GM03348 (cell line): ENCODE results near the gene ERGIC1.

Experiments
- DNase-seq: peaks from one replicate; pipeline ENCODE4 v3.0.0; 2012; ENCODE audit warnings: low spot score

Gene ERGIC1

DNA sequence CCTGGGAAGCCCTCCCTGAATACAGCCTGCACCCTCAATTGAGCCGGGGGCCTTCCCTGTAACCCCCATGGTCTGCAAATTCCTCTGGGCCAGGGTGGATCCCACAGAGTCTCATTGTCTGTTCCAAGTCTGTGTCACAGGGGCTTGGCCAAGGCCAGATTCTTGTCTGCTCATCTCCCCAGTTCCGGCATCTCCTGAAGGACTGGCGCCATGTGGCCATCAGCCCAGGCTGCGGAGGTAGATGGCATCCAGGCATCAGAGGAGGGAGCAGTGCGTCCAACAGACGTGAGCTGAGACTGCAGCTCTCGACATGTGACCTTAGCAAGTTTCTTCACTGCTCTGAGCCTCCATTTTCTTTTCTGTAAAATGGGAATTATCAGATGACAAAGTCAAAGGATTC lies 87.9 kb downstream of the ERGIC1 start:
- DNase-seq: no peak

DNA sequence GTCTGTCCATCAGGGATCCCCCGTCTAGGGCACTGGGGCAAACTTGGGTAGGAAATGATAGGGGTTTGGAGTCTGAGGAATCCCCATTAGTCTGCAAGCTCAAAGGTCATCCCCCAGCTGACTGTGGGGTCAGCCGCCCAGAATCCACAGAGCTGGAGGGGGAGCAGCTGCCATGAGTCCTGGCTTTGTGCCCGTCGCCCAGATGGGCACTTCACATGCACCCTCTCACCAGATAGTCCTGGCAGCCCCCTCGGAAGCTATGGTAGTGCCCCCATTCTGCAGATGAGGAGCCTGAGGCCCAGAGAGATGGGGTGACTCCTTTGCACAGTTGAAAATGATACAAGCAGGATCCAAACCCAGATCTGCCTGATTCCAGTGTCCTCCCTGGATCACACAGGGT lies 89.5 kb downstream of the ERGIC1 start:
- no peak for DNase-seq

DNA sequence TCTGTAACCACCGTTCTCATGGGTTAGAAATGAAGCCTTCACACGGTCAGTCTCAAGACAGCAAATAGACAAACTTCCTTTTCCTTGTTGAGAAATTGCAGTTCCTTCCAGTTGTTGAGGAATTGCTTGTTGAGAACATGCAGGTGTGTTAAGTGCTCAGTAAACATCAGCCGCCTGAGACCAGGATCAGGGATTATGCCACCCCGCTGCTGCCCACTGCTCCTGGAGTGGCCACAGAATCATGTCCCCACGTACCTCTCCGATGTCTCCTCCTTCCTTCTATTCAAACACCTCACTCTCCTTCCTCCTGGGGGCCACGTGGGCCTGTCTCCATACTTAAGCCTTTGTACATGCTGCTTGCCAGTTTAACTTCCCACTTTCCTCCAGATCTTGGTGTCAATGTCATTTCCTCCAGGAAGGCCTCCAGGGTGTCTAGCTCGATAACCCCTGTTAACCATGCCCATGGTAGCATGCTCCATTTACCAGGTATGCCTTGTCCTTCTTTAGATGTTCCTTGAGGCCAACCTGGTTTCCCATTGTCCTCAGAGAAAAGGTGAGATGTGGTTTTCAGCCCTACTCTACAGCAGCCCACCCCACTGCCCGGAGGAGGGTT lies 91.4 kb downstream of the ERGIC1 start:
- no peak for DNase-seq

DNA sequence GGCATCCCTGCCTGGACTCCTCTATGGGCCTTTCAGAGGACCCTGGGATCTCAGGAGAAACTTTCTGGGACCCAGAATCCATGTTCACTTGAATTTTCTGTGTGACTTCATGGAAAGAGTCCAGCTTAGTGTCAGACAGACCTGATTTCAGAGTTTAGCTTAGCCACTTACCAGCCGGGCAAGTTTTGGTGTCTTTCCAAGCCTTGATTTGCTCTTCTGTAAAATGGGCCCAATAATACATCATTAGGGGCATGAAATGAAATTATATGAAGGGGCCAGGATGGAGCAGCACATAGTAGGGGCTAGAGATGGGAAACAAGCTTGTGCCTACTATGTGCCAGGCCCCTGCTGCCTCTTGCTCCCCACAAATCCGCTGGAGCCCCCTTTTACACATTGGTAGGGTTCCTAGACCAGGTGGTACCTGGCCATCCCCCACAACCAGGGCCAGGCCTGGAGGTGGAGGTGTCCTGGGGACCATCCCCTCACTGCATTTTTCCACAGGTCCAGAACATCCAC lies 92.0 kb downstream of the ERGIC1 start:
- no peak for DNase-seq

DNA sequence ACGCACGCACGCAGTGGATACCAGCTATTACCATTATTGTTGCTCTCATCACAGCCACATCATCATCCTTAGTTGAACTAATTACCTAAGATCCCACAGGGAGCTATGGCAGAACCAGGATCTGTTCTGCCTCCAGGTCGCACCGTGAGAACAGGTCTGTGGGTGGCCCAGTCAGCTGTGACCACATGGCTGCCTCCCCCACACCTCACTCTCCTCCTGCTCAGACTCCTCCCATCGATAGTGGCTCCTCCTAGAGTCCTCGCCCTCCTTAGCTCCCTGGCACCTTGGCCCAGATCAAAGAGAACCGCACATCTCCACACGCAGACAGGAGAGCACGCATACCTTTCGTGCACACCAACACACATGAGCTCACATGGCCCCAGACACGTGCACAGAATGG lies 92.7 kb downstream of the ERGIC1 start:
- DNase-seq: no peak

DNA sequence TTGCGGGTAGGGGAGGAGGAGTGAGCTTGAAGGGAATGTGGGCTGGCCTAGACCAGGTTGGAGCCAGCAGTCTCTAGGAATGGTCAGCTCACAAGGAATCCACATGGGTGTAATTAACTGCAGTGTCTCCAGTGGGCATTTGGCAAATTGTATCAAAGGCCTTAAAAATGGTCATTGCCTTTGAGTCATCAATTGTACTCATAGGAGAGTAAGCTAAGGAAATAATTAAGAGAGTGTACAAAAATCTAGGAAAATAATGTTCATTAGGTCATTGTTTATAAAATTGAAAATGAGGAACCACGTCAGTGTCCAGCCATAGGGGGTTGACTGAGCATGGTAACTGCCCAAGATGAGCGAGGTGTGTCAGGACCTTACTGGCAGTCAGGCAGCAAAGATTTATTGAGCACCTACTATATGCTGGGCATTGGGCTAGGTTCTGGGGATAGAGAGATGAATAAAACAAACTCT lies 95.4 kb downstream of the ERGIC1 start:
- DNase-seq: peak; percentile 80

DNA sequence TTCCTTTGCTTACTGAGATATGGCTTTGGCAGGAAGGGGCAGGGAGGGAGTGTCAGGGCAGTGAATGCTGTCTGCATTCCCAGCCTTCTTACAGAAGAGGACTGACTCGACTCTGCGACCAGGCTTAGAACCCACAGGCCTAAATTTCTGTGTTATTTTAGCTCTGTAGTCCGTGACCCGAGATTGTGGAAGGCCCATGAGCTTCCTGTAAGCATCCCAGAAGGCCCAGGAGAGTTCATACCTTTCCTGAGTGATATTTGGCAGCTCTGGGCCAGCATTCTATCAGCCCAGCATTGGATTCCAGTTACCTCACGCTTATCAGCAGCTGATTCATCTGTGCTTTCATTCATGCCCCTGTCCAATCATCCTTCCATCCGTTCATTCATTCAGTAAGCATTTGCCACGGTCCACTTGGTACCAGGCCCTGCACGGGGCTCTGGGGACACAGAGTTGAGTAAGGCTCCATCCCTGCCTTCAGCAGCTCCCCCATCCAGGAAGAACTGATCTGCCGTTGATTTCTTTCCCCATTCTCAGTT lies 97.0 kb downstream of the ERGIC1 start:
- DNase-seq: peak; percentile 68

DNA sequence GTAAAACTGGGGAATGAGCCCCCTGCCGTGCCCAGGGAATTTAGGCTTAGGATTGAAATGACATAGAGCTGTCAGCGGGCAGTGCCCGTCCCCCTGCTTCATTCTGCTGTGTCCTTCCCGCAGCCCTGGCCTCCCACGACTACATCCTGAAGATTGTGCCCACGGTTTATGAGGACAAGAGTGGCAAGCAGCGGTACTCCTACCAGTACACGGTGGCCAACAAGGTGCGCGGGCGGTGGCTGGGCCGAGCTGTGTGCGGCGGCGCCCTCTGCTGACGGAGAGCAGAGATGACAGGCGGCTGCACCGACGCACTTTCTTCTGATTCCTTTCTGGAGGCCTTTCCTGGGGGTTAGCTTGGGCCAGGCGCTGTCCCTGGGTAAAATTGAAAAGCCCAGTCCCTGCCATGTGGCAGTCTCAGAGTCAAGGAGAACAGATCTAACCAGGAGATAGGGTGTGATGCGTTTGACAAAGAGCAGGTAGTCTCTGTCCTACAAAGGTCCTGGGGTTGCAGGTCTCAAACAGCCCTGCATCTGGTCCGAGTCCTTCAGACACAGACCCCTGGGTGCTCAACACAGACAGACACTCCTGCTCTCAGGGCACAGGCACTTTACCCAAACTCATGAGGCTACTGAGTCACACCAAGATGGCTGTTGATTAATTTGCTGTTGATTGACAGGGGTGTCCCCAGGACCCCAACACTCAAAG lies 98.4 kb downstream of the ERGIC1 start:
- peak; percentile 85 for DNase-seq

DNA sequence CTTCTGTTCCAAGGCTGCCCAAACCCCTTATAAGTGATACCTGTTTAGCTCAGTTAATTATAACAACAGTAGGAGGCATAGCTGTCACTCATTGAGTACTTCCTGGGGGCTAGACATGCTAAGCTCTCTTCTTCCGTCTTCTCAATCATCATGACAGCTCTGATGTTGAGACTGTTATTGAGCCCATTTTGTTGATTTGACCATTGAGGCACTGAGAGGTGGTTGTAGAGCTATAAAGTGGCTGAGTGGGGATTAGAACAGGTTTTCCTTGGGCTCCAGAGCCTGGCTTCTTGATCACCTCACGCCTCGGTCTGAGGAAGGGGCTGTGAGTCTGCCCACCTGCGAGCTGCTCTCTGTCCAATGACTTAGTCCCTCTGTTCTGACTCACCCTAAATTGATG lies 99.2 kb downstream of the ERGIC1 start:
- DNase-seq: no peak

DNA sequence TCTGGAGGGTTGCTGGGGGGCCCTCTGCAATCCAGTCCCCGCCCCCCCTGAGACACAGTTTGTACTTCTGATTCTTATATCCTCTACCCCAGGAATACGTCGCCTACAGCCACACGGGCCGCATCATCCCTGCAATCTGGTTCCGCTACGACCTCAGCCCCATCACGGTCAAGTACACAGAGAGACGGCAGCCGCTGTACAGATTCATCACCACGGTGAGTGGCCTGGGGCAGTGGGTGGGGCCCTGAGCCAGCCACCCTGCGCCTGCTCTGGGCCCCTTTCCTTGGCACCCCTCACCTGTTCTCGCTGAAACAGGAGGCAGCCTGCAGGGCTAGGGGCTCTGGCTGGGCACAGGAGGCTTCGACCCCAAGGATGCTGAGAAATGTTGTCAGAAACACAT lies 101.0 kb downstream of the ERGIC1 start:
- no peak for DNase-seq

DNA sequence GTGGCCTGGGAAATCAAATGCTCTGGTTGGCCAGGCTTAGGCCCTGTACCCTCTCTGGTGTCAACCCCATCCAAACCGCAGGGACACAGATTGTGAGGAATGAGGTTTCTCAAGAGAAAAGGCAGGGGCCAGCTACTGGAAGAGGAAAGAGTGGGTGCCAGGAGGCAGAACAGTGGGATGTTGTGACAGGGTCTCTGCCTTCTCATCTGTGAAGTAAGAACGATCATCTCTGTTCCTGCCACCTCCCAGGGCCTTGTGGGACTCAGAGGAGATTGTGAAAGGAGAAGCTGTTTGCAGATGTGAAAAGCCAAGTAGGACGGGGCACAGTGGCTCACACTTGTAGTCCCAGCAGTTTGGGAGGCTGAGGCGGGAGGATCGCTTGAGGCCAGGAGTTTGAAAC lies 102.3 kb downstream of the ERGIC1 start:
- DNase-seq: no peak

DNA sequence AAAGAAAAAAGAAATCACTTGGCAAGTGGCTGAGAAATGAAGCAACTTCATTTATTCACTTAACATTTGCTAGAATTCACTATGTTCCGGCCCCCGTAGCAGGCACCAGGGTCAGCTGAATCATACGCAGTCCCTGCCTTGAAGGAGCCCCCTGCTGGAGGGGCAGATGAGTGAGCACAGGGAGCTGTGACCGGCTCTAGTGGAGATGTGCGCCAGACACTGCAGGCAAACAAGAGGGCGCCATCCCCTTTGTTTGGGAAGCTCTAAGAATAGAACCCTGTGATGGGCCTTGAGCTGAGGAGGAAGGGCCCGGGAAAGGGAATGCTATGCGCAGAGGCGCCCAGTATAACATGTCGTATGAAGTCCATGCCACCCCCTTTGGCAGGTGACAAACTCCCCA lies 105.0 kb downstream of the ERGIC1 start:
- DNase-seq: peak; percentile 36

DNA sequence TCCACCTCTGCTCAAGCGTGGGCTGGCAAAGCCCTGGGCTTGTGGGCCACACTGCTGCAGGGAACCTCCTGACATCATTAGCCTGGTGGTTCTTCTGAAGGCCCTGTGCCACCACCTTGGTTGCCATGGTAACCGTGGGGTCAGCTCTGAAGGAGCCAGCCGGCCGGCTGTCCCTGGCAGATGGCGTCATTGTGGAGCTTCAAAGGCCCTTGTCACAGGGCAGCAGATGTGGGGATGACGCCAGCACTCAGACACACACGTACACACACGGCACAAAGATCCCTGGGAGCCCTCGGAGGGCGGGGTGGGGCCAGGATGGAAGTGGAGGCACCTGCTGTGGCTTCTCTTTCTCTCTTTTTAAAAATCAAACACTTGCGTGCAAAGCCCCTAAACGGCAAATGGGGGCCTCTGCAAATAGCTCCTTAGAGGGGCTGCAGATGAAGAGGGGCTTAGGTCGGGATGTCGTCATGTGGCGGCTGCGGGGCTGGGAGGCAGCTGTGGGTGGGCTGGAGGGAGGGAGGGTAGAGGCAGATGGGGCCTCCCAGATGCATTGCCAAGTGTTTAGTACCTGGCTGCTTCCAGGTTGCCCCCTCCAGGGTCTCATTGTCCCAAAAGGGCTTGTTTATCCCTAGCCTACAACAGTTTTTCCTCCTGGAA lies 105.7 kb downstream of the ERGIC1 start:
- no peak for DNase-seq

DNA sequence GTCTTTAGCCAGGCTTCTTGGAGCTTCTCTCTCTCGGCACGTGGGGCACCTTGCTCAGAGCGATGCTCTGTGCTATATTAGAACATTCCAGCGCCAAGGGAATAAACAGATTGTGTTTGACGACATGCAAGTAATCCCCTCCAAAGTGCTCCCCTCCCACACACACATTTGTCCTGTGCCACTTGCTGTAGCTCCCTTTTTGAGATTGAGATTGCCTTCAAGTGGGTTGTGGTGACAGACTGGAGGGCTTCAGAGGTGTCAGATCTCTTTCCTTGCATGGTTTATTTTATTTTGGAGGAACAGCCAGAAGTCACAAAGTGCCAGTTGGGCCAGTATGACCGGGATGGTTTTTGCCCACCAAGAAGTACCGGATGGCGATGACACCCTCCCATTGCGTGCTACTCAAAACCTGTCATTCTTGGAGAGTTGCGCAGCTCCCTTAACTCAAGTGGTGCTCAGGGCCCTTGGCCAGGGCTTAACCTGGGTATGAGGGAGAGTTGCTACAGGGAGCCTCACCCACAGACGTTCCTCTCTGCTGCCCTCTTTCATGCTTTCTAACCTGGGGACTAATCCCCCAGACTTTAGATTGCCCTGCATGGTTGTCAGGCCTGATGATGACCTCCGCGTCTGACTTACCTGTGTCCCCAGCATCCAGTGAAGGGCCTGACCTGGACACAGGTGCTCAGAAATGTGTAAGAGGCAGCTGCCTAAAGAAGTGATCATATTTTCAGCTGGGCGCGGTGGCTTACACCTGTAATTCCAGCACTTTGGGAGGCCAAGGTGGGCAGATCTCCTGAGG lies 106.4 kb downstream of the ERGIC1 start:
- DNase-seq: no peak

DNA sequence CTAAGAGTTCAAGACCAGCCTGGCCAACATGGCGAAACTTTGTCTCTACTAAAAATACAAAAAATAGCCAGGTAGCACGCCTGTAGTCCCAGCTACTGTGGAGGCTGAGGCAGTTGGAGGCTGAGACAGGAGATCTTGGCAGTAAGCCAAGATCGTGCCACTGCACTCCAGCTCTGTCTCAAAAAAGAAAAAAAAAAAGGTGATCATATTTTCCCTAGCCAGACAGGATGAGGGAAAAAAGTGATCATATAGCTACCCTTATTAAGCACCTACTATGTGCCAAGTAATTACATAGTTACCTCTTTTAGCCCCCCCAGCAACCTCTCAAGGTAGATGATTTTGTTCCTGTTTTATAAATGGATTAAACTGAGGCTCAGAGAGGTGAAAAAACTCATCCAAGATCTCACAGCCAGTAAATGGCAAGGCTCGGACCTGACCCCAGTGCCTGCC lies 107.0 kb downstream of the ERGIC1 start:
- no peak for DNase-seq

DNA sequence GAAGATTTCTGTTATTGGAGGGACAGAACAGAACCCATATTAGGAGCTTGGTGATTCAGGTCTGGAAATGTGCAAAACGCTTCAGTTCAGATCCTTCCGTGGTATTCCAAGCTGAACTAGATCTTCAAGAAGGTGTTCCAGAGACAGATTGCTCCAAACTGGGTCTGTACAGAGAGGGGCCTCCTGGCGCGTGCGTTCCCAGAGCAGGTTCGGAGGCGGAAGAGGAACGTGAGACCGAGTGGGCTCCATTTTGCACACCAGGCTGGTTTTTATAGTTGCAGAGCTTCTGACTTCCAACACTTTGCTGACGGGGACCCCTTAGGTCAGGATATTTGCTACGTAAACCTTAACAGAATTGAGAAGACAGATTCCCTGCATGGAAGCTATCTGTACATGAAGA lies 108.5 kb downstream of the ERGIC1 start:
- DNase-seq: no peak

DNA sequence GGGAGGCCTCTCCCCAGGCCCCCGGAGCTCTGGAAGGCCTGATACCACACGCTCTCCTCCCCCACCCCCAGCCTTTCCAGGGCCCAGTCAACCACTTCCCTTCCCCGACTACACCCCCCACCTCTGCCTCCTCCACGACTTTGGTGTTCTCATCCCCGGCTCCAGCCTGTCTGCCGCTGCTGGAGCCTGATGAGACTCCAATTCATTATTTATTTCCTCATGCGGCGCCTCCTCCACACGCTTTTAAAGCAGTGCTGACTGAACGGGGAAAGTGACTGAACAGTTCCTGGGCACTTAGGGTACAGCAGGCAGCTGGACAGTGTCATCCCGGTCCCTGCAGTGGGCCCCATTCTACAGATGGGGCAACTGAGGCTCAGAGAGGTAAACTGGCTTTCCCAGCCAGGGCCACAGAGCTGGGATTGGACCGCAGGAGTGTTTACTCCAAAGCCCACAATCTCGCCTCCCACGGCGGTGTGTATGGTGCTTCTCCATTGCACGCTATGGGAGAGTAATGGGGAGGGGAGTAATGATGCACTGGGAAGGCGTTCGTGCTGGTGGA lies 109.3 kb downstream of the ERGIC1 start:
- DNase-seq: peak; percentile 85

DNA sequence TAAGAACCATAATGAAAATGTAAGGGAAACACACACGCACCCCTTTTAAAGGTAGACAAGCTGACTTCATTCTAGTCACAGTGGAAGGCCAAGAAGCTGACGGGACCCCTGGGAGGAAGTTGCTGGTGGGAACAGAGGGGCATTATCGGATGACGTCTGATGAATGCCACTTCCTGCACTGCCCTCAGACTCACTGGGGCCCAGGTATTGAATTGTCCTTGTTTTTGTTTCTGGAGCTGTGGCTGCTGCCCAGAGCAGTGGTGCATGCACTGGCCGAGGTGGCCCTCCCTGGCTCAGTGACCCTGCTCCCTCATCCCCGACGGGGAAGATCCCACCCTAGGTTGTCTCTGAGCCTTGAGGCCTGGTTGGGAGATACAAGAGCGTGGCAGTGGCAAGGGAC lies 109.9 kb downstream of the ERGIC1 start:
- DNase-seq: no peak

DNA sequence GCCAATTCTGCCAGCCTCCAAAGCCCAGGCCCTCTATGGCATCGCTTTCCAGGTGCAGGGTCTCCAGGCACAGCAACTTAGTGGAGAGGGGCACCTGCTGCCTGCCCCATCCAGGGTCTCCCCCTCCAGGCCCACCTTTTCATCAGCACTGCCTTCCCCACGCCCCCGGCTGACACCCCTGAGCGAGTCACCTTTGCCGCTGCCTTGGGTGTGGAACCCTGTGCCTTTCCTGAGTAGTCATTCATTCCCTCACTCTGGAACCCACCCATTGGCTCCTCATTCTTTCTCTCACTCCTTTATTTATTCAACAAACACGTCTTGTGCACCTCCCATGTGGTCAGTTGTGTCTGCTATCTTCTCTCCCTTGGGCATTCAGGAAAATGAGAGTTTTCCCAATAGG lies 110.7 kb downstream of the ERGIC1 start:
- DNase-seq: no peak

DNA sequence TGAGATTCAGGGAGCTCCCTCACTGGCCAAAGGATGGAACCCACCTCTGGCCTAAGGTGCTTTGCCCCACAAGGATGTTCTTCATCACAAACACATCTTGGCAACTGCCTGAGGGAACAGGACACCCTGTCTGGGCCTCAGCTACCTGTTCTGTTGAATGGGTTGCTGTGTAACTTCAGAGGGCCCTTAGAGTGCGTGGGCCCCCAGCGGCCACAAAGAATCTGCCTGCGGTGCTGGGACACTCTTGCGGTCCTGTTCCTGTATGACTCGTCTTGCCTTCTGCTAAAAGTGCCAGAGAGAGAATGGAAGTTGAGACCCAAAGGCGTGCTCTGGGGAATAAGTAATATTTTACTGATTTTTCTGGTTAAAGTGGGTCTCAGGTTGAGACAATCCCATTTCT lies 111.1 kb downstream of the ERGIC1 start:
- no peak for DNase-seq

DNA sequence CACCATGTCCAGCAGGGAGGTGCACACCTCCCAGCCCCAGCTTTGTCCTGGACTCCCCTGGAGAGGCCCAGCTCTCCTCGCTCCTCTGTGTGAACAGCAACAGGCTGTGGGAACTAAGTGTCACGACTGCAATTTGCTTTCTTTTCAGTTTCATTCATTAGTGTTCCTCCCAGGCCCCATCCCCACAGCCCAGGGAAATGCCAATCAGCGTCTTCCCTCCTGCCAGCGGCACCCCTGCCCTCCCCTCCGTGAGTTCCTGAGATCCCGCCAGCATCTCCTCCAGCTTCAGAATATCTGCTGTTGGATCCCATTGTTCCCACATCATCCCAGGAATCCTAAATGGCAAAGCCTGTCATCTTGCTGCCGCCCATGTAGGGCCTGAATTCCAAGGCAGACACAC lies 112.1 kb downstream of the ERGIC1 start:
- no peak for DNase-seq

DNA sequence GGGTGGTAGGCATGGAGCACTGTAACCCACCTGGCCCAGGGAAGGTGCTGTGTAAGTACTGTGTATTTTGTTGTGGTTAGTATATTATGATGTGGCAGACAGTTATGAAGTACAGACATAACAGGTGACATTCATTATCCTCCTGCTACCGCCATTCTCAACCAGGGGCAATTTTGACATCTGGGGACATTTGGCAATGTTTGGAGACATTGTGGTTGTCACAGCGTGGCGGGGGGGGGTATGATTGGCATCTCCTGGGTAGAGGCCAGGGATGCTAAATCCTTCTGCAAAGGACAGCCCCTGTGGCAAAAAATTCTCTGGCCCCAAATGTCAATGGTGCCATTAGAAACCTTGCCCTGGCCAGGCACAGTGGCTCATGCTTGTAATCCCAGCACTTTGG lies 115.4 kb downstream of the ERGIC1 start:
- no peak for DNase-seq
